ENCODE measurements around the gene NLGN1.

The NLGN1 gene

DNA sequence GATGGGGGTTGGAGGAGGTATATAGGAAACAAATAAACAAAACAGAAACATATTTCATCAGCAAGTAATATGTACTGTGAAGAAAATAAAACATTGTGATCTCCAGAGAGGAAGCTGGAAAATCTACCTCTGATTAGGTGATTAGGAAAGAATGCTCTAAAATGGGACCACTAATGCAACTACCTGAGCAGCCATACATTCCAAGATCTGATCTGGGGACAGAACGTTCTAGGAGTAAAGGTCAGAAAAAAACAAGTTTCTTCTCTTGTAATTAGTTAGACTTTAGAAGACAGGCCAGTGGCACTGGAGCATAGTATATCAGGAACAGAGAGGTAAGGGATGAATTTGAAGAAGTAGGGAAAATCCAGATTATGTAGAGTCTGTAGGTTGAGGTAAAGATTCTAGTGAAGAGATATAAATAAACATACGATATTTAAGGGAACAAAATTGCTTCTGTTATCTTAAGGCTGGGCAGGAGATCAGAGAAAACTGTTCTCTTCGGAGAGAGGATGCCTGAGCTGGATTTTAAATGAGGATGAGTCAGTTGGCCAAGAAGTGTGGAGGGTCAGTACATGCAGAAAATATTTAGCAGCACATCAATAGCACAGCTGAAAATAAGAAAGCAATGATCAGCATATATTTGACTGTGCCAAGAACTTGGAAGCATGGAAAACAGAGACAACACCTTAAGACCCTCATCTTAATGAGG, 429.5 kb downstream of the NLGN1 start:
- no peaks in the 10 kb centered on the region for H3K36me3 ChIP-seq (ENCODE audit: insufficient read depth, low read length)
- TF ChIP-seq EZH2 (IDR thresholded peaks at IDR 0.05; ENCODE audit: borderline replicate concordance, low read length) (no peak), CTCF (IDR thresholded peaks at IDR 0.05; ENCODE audit: low read length) (no peak)
- no peak overlapping the region for H3K27ac ChIP-seq (ENCODE audit: low read depth, low read length, poor library complexity, severe bottlenecking)
- H3K4me3 ChIP-seq (ENCODE audit: low read depth, low read length, poor library complexity, severe bottlenecking) = no peak overlapping the region
- H3F3A ChIP-seq (ENCODE audit: insufficient read depth, low read length) = no peaks in the 10 kb centered on the region
- H3K9me3 ChIP-seq (ENCODE audit: low read length) = no peaks in the 10 kb centered on the region
- no peaks in the 10 kb centered on the region for H4K20me1 ChIP-seq (ENCODE audit: insufficient read depth, low read length)
- no peaks in the 10 kb centered on the region for H3K9me2 ChIP-seq (ENCODE audit: low read depth, low read length)
- H2AFZ ChIP-seq (ENCODE audit: low read length) = no peak overlapping the region
- no peak overlapping the region for H3K9ac ChIP-seq (ENCODE audit: low read length)
- H3K79me2 ChIP-seq (ENCODE audit: insufficient read depth, low read length) = no peaks in the 10 kb centered on the region; the same call in 1 of the 2 replicates
- H3K27me3 ChIP-seq (ENCODE audit: insufficient read depth, low read length) = no peaks in the 10 kb centered on the region
- H3K4me1 ChIP-seq (ENCODE audit: insufficient read depth, low read length, severe bottlenecking) = peaks cover 70% of the 10 kb centered on the region
- H3K4me2 ChIP-seq (ENCODE audit: low read length) = no peak overlapping the region

GRCh38 chr3:173838644-173839043, 441.1 kb downstream of the NLGN1 start:
- H3K9me2 ChIP-seq (ENCODE audit: low read depth, low read length) = no peaks in the 10 kb centered on the region
- H3K27me3 ChIP-seq (ENCODE audit: insufficient read depth, low read length) = no peaks in the 10 kb centered on the region
- H3K27ac ChIP-seq (ENCODE audit: low read depth, low read length, poor library complexity, severe bottlenecking) = no peak overlapping the region
- no peaks in the 10 kb centered on the region for H3K79me2 ChIP-seq (ENCODE audit: insufficient read depth, low read length)
- H2AFZ ChIP-seq (ENCODE audit: low read length) = no peak overlapping the region
- H3K9ac ChIP-seq (ENCODE audit: low read length) = no peak overlapping the region
- H3K4me3 ChIP-seq (ENCODE audit: low read depth, low read length, poor library complexity, severe bottlenecking) = no peak overlapping the region
- H3K9me3 ChIP-seq (ENCODE audit: low read length) = no peaks in the 10 kb centered on the region
- no peaks in the 10 kb centered on the region for H4K20me1 ChIP-seq (ENCODE audit: insufficient read depth, low read length)
- no peak overlapping the region for H3K4me2 ChIP-seq (ENCODE audit: low read length)
- peaks cover 16% of the 10 kb centered on the region for H3K4me1 ChIP-seq (ENCODE audit: insufficient read depth, low read length, severe bottlenecking)
- H3F3A ChIP-seq (ENCODE audit: insufficient read depth, low read length) = no peaks in the 10 kb centered on the region
- no peak for TF ChIP-seq EZH2 (IDR thresholded peaks at IDR 0.05; ENCODE audit: borderline replicate concordance, low read length)
- TF ChIP-seq CTCF (IDR thresholded peaks at IDR 0.05; ENCODE audit: low read length) = no peak
- H3K36me3 ChIP-seq (ENCODE audit: insufficient read depth, low read length) = no peaks in the 10 kb centered on the region

DNA sequence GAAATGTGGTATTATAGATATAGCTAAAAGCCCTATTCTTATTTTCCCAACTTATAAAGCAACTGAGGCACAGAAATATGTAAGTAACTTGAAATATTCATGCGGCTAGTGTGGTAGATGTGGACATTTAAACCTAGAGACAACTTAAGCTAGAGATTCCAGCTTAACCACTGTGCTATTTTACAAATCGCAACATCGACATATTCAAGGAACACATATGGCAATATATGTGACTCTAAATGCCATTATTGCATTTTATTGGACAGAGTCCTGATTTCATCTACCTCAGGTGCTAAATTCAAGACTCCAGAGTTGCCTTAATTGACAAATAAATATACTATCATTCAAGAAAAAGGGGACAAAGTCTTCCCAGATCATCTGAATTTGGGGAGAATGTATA, 442.3 kb downstream of the NLGN1 start:
- no peak overlapping the region for H3K9ac ChIP-seq (ENCODE audit: low read length)
- H2AFZ ChIP-seq (ENCODE audit: low read length) = no peak overlapping the region
- no peaks in the 10 kb centered on the region for H3K36me3 ChIP-seq (ENCODE audit: insufficient read depth, low read length)

More for the DNA sequence above, 442.3 kb downstream of the NLGN1 start:
- no peak for TF ChIP-seq EZH2 (IDR thresholded peaks at IDR 0.05; ENCODE audit: borderline replicate concordance, low read length)
- no peak for TF ChIP-seq CTCF (IDR thresholded peaks at IDR 0.05; ENCODE audit: low read length)
- Histone ChIP-seq H3K9me3 (ENCODE audit: low read length) (no peaks in the 10 kb centered on the region), H3K27ac (ENCODE audit: low read depth, low read length, poor library complexity, severe bottlenecking) (no peak overlapping the region), H3K9me2 (ENCODE audit: low read depth, low read length) (no peaks in the 10 kb centered on the region), H4K20me1 (ENCODE audit: insufficient read depth, low read length) (no peaks in the 10 kb centered on the region), H3F3A (ENCODE audit: insufficient read depth, low read length) (no peaks in the 10 kb centered on the region), H3K79me2 (ENCODE audit: insufficient read depth, low read length) (no peaks in the 10 kb centered on the region), H3K27me3 (ENCODE audit: insufficient read depth, low read length) (no peaks in the 10 kb centered on the region), H3K4me2 (ENCODE audit: low read length) (no peak overlapping the region), H3K4me1 (ENCODE audit: insufficient read depth, low read length, severe bottlenecking) (peaks cover 16% of the 10 kb centered on the region), H3K4me3 (ENCODE audit: low read depth, low read length, poor library complexity, severe bottlenecking) (no peak overlapping the region)

Data from OCI-LY1 (cell line).